ENCODE results near the gene MRPS18C.
"Not testable (repeated sequence)": the region's sequence is repeated elsewhere in the genome, so short reads cannot be mapped to it uniquely, and the experiment has no call there.

MRPS18C gene

DNA sequence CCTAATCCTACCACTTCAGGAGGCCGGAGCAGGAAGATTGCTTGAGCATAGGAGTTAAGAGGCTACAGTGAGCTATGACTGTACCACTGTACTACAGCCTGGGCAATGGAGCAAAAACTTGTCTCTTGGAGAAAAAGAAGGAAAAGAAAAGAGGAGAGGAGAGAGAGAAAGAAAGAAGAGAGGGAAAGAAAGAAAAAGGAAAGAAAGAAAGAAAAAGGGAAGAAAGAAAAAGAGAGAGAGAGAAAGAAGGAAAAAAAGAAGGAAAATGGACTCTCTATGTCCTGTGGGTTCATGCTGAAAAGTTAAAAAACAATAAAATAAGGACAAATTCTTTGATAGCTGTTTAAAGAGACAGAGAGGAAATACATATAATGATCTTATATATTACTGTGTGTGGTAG, 42.3 kb downstream of the MRPS18C start:
- no peak for FAIRE-seq

DNA sequence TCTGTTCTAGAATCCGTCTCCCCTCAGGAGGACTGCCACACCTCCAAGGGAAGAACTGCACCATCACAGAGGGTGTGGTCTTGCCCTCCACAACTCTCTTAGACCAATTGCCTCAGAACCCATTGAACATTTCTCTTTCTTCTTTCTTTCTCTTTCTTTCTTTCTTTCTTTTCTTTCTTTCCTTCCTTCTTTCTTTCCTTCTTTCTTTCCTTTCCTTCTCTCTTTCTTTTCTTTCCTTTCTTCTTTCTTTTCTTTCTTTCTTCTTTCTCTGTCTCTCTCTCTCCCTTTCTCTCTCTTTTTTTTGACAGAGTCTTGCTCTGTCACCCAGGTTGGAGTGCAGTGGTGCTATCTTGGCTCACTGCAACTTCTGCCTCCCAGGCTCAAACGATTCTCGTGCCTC, 45.8 kb downstream of the MRPS18C start:
- not testable (repeated sequence) for FAIRE-seq

DNA sequence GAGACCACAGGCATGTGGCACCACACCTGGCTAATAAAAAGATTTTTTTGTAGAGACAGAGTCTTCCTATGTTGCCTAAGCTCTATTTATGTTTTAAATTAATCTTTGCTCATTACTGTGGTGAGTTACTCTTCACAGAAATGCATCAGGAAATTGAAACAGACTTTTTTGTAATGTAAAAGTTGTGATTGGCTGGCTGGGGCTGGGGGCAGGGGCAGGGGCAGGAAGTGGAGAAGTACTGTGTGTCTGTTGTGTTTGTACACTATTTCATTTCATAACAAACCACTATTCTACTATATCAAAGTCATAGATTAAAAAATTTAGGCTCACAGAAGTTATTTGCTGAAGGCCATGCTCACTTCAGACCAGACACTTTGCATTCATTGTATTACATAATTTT, 48.1 kb downstream of the MRPS18C start:
- FAIRE-seq = no peak

- no peak for FAIRE-seq
Measured at GRCh38 chr4:83504503-83504902, 48.6 kb downstream of the MRPS18C start.

- no peak for FAIRE-seq
Measured at GRCh38 chr4:83504996-83505395, 49.1 kb downstream of the MRPS18C start.

- not testable (repeated sequence) for FAIRE-seq
Measured at GRCh38 chr4:83509156-83509585, 53.3 kb downstream of the MRPS18C start.

GRCh38 chr4:83510442-83510841, 54.6 kb downstream of the MRPS18C start:
- FAIRE-seq = no peak

Data from TTC549 (cell line).